Measurements from ENCODE around the gene HSD11B1L. TPM values are rescaled to one million over a fixed set of nuclear protein-coding genes. Genes with fewer than 3 reads are reported as not detected.

The HSD11B1L gene
- total RNA-seq, 1 experiment from 2014 or later, result 5.2 TPM

- Histone ChIP-seq H3K4me1 (replicated peaks) (no peaks in the 10 kb centered on the region), H3K4me3 (no peak overlapping the region), H3K27ac (no peak overlapping the region), H3K27me3 (replicated peaks) (no peaks in the 10 kb centered on the region), H3K9me3 (replicated peaks) (no peaks in the 10 kb centered on the region), H3K36me3 (peaks cover 90% of the 10 kb centered on the region)
- no peak for DNase-seq (ENCODE audit: low read depth in 1 of 2, low spot score in 2 of 2)
Measured at GRCh38 chr19:5651361-5651760, 29.5 kb upstream of the HSD11B1L start.

- H3K9me3 ChIP-seq (replicated peaks), result no peaks in the 10 kb centered on the region
- H3K27me3 ChIP-seq (replicated peaks), result no peaks in the 10 kb centered on the region
- H3K36me3 ChIP-seq, result peaks cover 87% of the 10 kb centered on the region
- H3K4me3 ChIP-seq, result no peak overlapping the region
- H3K4me1 ChIP-seq (replicated peaks), result no peaks in the 10 kb centered on the region
- no peak overlapping the region for H3K27ac ChIP-seq
- no peak for DNase-seq (ENCODE audit: low read depth in 1 of 2, low spot score in 2 of 2)
Measured at GRCh38 chr19:5652261-5652660, 28.6 kb upstream of the HSD11B1L start.

GRCh38 chr19:5654931-5655330 lies 25.9 kb upstream of the HSD11B1L start:
- Histone ChIP-seq H3K27ac (no peak overlapping the region), H3K4me3 (no peak overlapping the region), H3K4me1 (replicated peaks) (no peaks in the 10 kb centered on the region), H3K9me3 (replicated peaks) (no peaks in the 10 kb centered on the region), H3K27me3 (replicated peaks) (no peaks in the 10 kb centered on the region), H3K36me3 (peaks cover 92% of the 10 kb centered on the region)
- DNase-seq (ENCODE audit: low read depth in 1 of 2, low spot score in 2 of 2), result no peak

GRCh38 chr19:5655412-5655811 lies 25.4 kb upstream of the HSD11B1L start:
- Histone ChIP-seq H3K9me3 (replicated peaks) (no peaks in the 10 kb centered on the region), H3K4me3 (no peak overlapping the region), H3K36me3 (peaks cover 89% of the 10 kb centered on the region), H3K27me3 (replicated peaks) (no peaks in the 10 kb centered on the region), H3K4me1 (replicated peaks) (no peaks in the 10 kb centered on the region), H3K27ac (no peak overlapping the region)
- no peak for DNase-seq (ENCODE audit: low read depth in 1 of 2, low spot score in 2 of 2)

GRCh38 chr19:5661483-5661882 lies 19.3 kb upstream of the HSD11B1L start:
- H3K9me3 ChIP-seq (replicated peaks), result no peaks in the 10 kb centered on the region

GRCh38 chr19:5663904-5664303 lies 16.9 kb upstream of the HSD11B1L start:
- DNase-seq (ENCODE audit: low read depth in 1 of 2, low spot score in 2 of 2), result no peak
- peaks cover 90% of the 10 kb centered on the region for H3K36me3 ChIP-seq
- no peaks in the 10 kb centered on the region for H3K27me3 ChIP-seq (replicated peaks)
- no peak overlapping the region for H3K4me3 ChIP-seq
- no peaks in the 10 kb centered on the region for H3K4me1 ChIP-seq (replicated peaks)
- no peaks in the 10 kb centered on the region for H3K9me3 ChIP-seq (replicated peaks)
- no peak overlapping the region for H3K27ac ChIP-seq

More at GRCh38 chr19:5661483-5661882, 19.3 kb upstream of the HSD11B1L start:
- peaks cover 92% of the 10 kb centered on the region for H3K36me3 ChIP-seq
- H3K4me3 ChIP-seq, result no peak overlapping the region
- H3K27me3 ChIP-seq (replicated peaks), result no peaks in the 10 kb centered on the region
- no peak for DNase-seq (ENCODE audit: low read depth in 1 of 2, low spot score in 2 of 2)
- no peak overlapping the region for H3K27ac ChIP-seq
- no peaks in the 10 kb centered on the region for H3K4me1 ChIP-seq (replicated peaks)

- H3K4me1 ChIP-seq (replicated peaks), result no peaks in the 10 kb centered on the region
- H3K27me3 ChIP-seq (replicated peaks), result no peaks in the 10 kb centered on the region
- no peak for DNase-seq (ENCODE audit: low read depth in 1 of 2, low spot score in 2 of 2)
- no peak overlapping the region for H3K4me3 ChIP-seq
- H3K27ac ChIP-seq, result no peak overlapping the region
- no peaks in the 10 kb centered on the region for H3K9me3 ChIP-seq (replicated peaks)
- peaks cover 90% of the 10 kb centered on the region for H3K36me3 ChIP-seq
Measured at GRCh38 chr19:5664515-5664914, 16.3 kb upstream of the HSD11B1L start.

- Histone ChIP-seq H3K36me3 (peaks cover 90% of the 10 kb centered on the region), H3K9me3 (replicated peaks) (no peaks in the 10 kb centered on the region), H3K27ac (no peak overlapping the region), H3K27me3 (replicated peaks) (no peaks in the 10 kb centered on the region), H3K4me3 (no peak overlapping the region), H3K4me1 (replicated peaks) (no peaks in the 10 kb centered on the region)
- DNase-seq (ENCODE audit: low read depth in 1 of 2, low spot score in 2 of 2), result peak in 1 of 2 experiments; percentile 20
Measured at GRCh38 chr19:5665781-5666513, 14.9 kb upstream of the HSD11B1L start.

GRCh38 chr19:5666921-5667610 lies 13.8 kb upstream of the HSD11B1L start:
- no peaks in the 10 kb centered on the region for H3K27me3 ChIP-seq (replicated peaks)
- H3K36me3 ChIP-seq, result peaks cover 85% of the 10 kb centered on the region
- no peaks in the 10 kb centered on the region for H3K9me3 ChIP-seq (replicated peaks)
- H3K27ac ChIP-seq, result no peak overlapping the region
- no peaks in the 10 kb centered on the region for H3K4me1 ChIP-seq (replicated peaks)
- no peak for DNase-seq (ENCODE audit: low read depth in 1 of 2, low spot score in 2 of 2)
- H3K4me3 ChIP-seq, result no peak overlapping the region

- Histone ChIP-seq H3K9me3 (replicated peaks) (no peaks in the 10 kb centered on the region), H3K4me3 (no peak overlapping the region), H3K36me3 (peaks cover 78% of the 10 kb centered on the region), H3K27ac (no peak overlapping the region), H3K27me3 (replicated peaks) (no peaks in the 10 kb centered on the region), H3K4me1 (replicated peaks) (no peaks in the 10 kb centered on the region)
- DNase-seq (ENCODE audit: low read depth in 1 of 2, low spot score in 2 of 2), result no peak
Measured at GRCh38 chr19:5667751-5668271, 13.0 kb upstream of the HSD11B1L start.

GRCh38 chr19:5669212-5669611 lies 11.6 kb upstream of the HSD11B1L start:
- Histone ChIP-seq H3K27ac (no peak overlapping the region), H3K4me1 (replicated peaks) (no peaks in the 10 kb centered on the region), H3K36me3 (peaks cover 64% of the 10 kb centered on the region), H3K27me3 (replicated peaks) (no peaks in the 10 kb centered on the region), H3K9me3 (replicated peaks) (no peaks in the 10 kb centered on the region), H3K4me3 (no peak overlapping the region)
- DNase-seq (ENCODE audit: low read depth in 1 of 2, low spot score in 2 of 2), result no peak

- Histone ChIP-seq H3K27ac (no peak overlapping the region), H3K36me3 (peaks cover 40% of the 10 kb centered on the region), H3K9me3 (replicated peaks) (no peaks in the 10 kb centered on the region), H3K4me3 (no peak overlapping the region), H3K4me1 (replicated peaks) (no peaks in the 10 kb centered on the region), H3K27me3 (replicated peaks) (no peaks in the 10 kb centered on the region)
- no peak for DNase-seq (ENCODE audit: low read depth in 1 of 2, low spot score in 2 of 2)
Measured at GRCh38 chr19:5671600-5671999, 9.2 kb upstream of the HSD11B1L start.

- DNase-seq (ENCODE audit: low read depth in 1 of 2, low spot score in 2 of 2), result no peak
- Histone ChIP-seq H3K9me3 (replicated peaks) (no peaks in the 10 kb centered on the region), H3K27ac (no peak overlapping the region), H3K4me3 (no peak overlapping the region), H3K36me3 (peaks cover 29% of the 10 kb centered on the region), H3K4me1 (replicated peaks) (no peaks in the 10 kb centered on the region), H3K27me3 (replicated peaks) (no peaks in the 10 kb centered on the region)
Measured at GRCh38 chr19:5672708-5673459, 7.9 kb upstream of the HSD11B1L start.

- H3K4me3 ChIP-seq, result no peak overlapping the region
- H3K27me3 ChIP-seq (replicated peaks), result no peaks in the 10 kb centered on the region
- H3K9me3 ChIP-seq (replicated peaks), result no peaks in the 10 kb centered on the region
- peaks cover 26% of the 10 kb centered on the region for H3K36me3 ChIP-seq
- H3K27ac ChIP-seq, result no peak overlapping the region
- no peaks in the 10 kb centered on the region for H3K4me1 ChIP-seq (replicated peaks)
- DNase-seq (ENCODE audit: low read depth in 1 of 2, low spot score in 2 of 2), result no peak
Measured at GRCh38 chr19:5673752-5674151, 7.1 kb upstream of the HSD11B1L start.
